ENCODE results near the gene ADARB2. TPM values are rescaled to one million over a fixed set of nuclear protein-coding genes. Genes with fewer than 3 reads are reported as not detected.

ADARB2 gene
- polyA plus RNA-seq, 3 donors = not detected

GRCh38 chr10:1550291-1550595, 187.1 kb downstream of the ADARB2 start:
- no peaks in the 10 kb centered on the region for H3K36me3 ChIP-seq (replicated peaks in 1 of 2; ENCODE audit: control insufficient read depth in 1 of 2, insufficient read depth in 2 of 2, low read length in 2 of 2)
- Mint-ChIP-seq H3K4me1 (no peaks in the 10 kb centered on the region), H3K4me3 (no peak overlapping the region), H3K27ac (no peak overlapping the region), H3K36me3 (no peaks in the 10 kb centered on the region), H3K27me3 (ENCODE audit: low read depth in 3 of 3) (peaks cover 0 to 2% (median 1%) of the 10 kb centered on the region in 3 donors), H3K9me3 (peaks cover 5 to 29% (median 13%) of the 10 kb centered on the region in 7 donors)
- DNase-seq = no peak
- no peak overlapping the region for H2AFZ ChIP-seq (ENCODE audit: insufficient read depth, low read depth, low read length, poor library complexity, severe bottlenecking)
- no peaks in the 10 kb centered on the region for H4K20me1 ChIP-seq (ENCODE audit: insufficient read depth, low read length)
- no peaks in the 10 kb centered on the region for H3K79me2 ChIP-seq (ENCODE audit: insufficient read depth, low read length)
- H3K4me3 ChIP-seq (replicated peaks in 1 of 3; ENCODE audit: low read depth in 2 of 3, low read length in 3 of 3) = no peak overlapping the region
- no peaks in the 10 kb centered on the region for H3K27me3 ChIP-seq (ENCODE audit: control insufficient read depth in 2 of 2, insufficient read depth in 2 of 2, low read length in 2 of 2)
- peaks cover 0 to 21% of the 10 kb centered on the region in 2 donors for H3K9me3 ChIP-seq (replicated peaks in 1 of 2; ENCODE audit: control insufficient read depth in 1 of 2, insufficient read depth in 1 of 2, low read length in 2 of 2)
- H3K4me2 ChIP-seq (replicated peaks; ENCODE audit: extremely low read depth, low read length, poor library complexity, severe bottlenecking) = no peak overlapping the region
- intact Hi-C loops (cut with micrococcal nuclease) = no loop called here
- H3K27ac ChIP-seq (ENCODE audit: low read depth in 1 of 2, low read length in 2 of 2) = no peak overlapping the region
- H3K4me1 ChIP-seq (ENCODE audit: control insufficient read depth in 1 of 2, insufficient read depth in 2 of 2, low read length in 2 of 2) = no peaks in the 10 kb centered on the region
- TF ChIP-seq CTCF (IDR thresholded peaks at IDR 0.05) = no peak
- 86% methylated on average over 7 of the region's 7 CpGs for WGBS (ENCODE audit: insufficient coverage)
- no peak overlapping the region for H3K9ac ChIP-seq (ENCODE audit: insufficient read depth, low read length, poor library complexity, severe bottlenecking)

GRCh38 chr10:1549591-1550290, 187.6 kb downstream of the ADARB2 start:
- Histone ChIP-seq H3K4me3 (replicated peaks in 1 of 3; ENCODE audit: low read depth in 2 of 3, low read length in 3 of 3) (no peak overlapping the region), H3K27me3 (ENCODE audit: control insufficient read depth in 2 of 2, insufficient read depth in 2 of 2, low read length in 2 of 2) (no peaks in the 10 kb centered on the region), H3K79me2 (ENCODE audit: insufficient read depth, low read length) (no peaks in the 10 kb centered on the region), H3K4me2 (replicated peaks; ENCODE audit: extremely low read depth, low read length, poor library complexity, severe bottlenecking) (no peak overlapping the region), H3K36me3 (replicated peaks in 1 of 2; ENCODE audit: control insufficient read depth in 1 of 2, insufficient read depth in 2 of 2, low read length in 2 of 2) (no peaks in the 10 kb centered on the region), H3K4me1 (ENCODE audit: control insufficient read depth in 1 of 2, insufficient read depth in 2 of 2, low read length in 2 of 2) (no peaks in the 10 kb centered on the region), H3K9me3 (replicated peaks in 1 of 2; ENCODE audit: control insufficient read depth in 1 of 2, insufficient read depth in 1 of 2, low read length in 2 of 2) (peaks cover 0 to 21% of the 10 kb centered on the region in 2 donors), H3K27ac (ENCODE audit: low read depth in 1 of 2, low read length in 2 of 2) (no peak overlapping the region), H4K20me1 (ENCODE audit: insufficient read depth, low read length) (no peaks in the 10 kb centered on the region), H3K9ac (ENCODE audit: insufficient read depth, low read length, poor library complexity, severe bottlenecking) (no peak overlapping the region), H2AFZ (ENCODE audit: insufficient read depth, low read depth, low read length, poor library complexity, severe bottlenecking) (no peak overlapping the region)
- WGBS (ENCODE audit: insufficient coverage) = 84% methylated on average over 11 of the region's 17 CpGs
- no peak for DNase-seq
- Mint-ChIP-seq H3K4me1 (no peaks in the 10 kb centered on the region), H3K36me3 (no peaks in the 10 kb centered on the region), H3K4me3 (no peak overlapping the region), H3K27me3 (ENCODE audit: low read depth in 3 of 3) (peaks cover 0 to 5% (median 1%) of the 10 kb centered on the region in 3 donors), H3K9me3 (peaks cover 5 to 30% (median 13%) of the 10 kb centered on the region in 7 donors), H3K27ac (peak overlapping the region in 1 of 7 donors; percentile 12)
- intact Hi-C loops (cut with micrococcal nuclease) = no loop called here
- no peak for TF ChIP-seq CTCF (IDR thresholded peaks at IDR 0.05)
